Muscle of leg (tissue), 11 donors: ENCODE data around the gene ENPP7. TPM values are rescaled to one million over a fixed set of nuclear protein-coding genes. Genes with fewer than 3 reads are reported as not detected.
"Not testable (repeated sequence)": the region's sequence is repeated elsewhere in the genome, so short reads cannot be mapped to it uniquely, and the experiment has no call there.

Experiments used
- DNase-seq: peaks from one replicate; pipeline ENCODE4 v3.0.0; 2013
- H3K27ac ChIP-seq: one replicate; pipeline ENCODE4 v1.5.1; 2013; ENCODE audit warnings: mild to moderate bottlenecking, low read length, control low read depth
- H3K27me3 ChIP-seq: one replicate; pipeline ENCODE4 v1.6.1; 2013; ENCODE audit warnings: low read length; ENCODE audit not compliant: control insufficient read depth, insufficient read depth
- H3K36me3 ChIP-seq: one replicate; pipeline ENCODE4 v1.6.1; 2013; ENCODE audit warnings: low read length; ENCODE audit not compliant: control insufficient read depth, insufficient read depth
- H3K4me1 ChIP-seq: one replicate; pipeline ENCODE4 v1.6.1; 2013; ENCODE audit warnings: low read length; ENCODE audit not compliant: control insufficient read depth, insufficient read depth
- H3K4me3 ChIP-seq: one replicate; pipeline ENCODE4 v1.5.1; 2013; ENCODE audit warnings: low read length, control low read depth
- H3K9me3 ChIP-seq: replicated peaks from 2 replicates; pipeline ENCODE4 v1.6.1; 2013; ENCODE audit warnings: low read depth, low read length; ENCODE audit not compliant: control insufficient read depth
- WGBS: methylation state at CpG from one replicate; pipeline ENCODE4 v1.1.5; 2013; ENCODE audit warnings: missing lambda C conversion rate; ENCODE audit not compliant: insufficient coverage; 5-methylcytosine and 5-hydroxymethylcytosine counted together
- polyA plus RNA-seq, 8 donors: library from polyadenylated mRNA; unstranded; fragments of 120-200 nt; gene quantifications; one replicate each; pipeline versions ENCODE4 v1.2.1 to v1.2.3, GENCODE V29; 2013; ENCODE audit warnings: inconsistent platforms in 1 of 8, low replicate concordance in 1 of 8; ENCODE audit not compliant: insufficient read length in 8 of 8, insufficient read depth in 1 of 8
- total RNA-seq: library from RNA; stranded (reverse); fragments of 120-200 nt; gene quantifications from one replicate; pipeline ENCODE4 v1.2.4, GENCODE V29; 2013

The ENPP7 gene
- total and polyA plus RNA-seq, 9 donors: 0.08 to 8.3 (median 1.2) TPM; not detected in 6

DNA sequence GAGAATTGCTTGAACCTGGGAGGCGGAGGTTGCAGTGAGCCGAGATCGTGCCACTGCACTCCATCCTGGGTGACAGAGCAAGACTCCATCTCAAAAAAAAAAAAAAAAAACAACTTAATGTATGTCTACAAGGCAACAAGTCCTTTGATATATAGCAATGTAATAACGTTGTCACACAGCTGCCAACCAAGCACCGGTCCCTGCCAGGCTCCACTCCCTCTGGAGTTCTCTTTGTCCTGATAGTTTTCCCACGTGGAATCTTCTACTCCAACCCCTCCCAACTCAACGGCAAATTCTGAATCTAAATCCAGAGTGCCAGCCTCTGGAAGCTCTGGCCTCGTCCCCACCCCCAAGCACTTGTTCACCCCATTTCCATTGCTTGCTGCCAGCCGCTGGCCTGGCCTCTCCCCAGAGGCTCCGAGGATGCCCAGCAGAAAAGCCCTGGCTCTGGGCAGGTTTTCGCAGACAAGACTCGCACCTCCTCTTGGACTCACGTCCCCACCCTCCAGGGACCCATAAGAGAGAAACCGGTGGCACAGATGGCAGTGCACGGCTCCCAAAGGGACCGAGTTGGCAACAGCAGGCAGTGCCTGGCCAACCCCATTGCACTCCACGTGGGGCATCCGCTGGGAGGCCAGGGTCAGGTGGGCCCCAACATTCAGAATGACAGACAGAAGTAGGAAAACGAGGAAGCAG, 31.3 kb downstream of the ENPP7 start:
- no peaks in the 10 kb centered on the region for H3K27me3 ChIP-seq
- H3K27ac ChIP-seq: no peak overlapping the region
- no peaks in the 10 kb centered on the region for H3K9me3 ChIP-seq
- H3K36me3 ChIP-seq: no peaks in the 10 kb centered on the region
- WGBS: 75% methylated on average over 13 of the region's 19 CpGs
- no peak overlapping the region for H3K4me3 ChIP-seq
- DNase-seq: no peak
- no peaks in the 10 kb centered on the region for H3K4me1 ChIP-seq

DNA sequence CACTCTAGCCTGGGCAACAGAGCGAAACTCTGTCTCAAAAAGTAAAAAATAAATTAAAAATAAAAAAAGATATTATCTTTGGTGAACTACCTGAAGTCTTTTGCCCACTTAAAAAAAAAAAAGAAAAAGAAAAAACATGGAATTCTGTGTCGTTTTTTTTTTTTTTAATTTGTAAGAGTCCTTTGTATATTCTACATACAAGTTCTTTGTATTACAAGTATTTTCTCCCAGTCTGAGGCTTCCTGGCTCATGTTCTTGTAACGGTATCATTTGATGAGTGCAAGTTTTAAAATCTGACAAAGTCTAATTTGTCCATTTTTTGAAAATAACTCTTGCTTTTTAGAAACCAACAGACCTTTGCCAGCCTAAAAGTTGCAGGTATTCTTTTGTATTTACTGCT, 35.0 kb downstream of the ENPP7 start:
- no peaks in the 10 kb centered on the region for H3K9me3 ChIP-seq
- H3K4me3 ChIP-seq: no peak overlapping the region
- H3K27me3 ChIP-seq: no peaks in the 10 kb centered on the region
- no CpG with 5 or more reads among the region's 3 CpGs for WGBS
- no peaks in the 10 kb centered on the region for H3K36me3 ChIP-seq
- H3K4me1 ChIP-seq: no peaks in the 10 kb centered on the region
- no peak overlapping the region for H3K27ac ChIP-seq
- no peak for DNase-seq

DNA sequence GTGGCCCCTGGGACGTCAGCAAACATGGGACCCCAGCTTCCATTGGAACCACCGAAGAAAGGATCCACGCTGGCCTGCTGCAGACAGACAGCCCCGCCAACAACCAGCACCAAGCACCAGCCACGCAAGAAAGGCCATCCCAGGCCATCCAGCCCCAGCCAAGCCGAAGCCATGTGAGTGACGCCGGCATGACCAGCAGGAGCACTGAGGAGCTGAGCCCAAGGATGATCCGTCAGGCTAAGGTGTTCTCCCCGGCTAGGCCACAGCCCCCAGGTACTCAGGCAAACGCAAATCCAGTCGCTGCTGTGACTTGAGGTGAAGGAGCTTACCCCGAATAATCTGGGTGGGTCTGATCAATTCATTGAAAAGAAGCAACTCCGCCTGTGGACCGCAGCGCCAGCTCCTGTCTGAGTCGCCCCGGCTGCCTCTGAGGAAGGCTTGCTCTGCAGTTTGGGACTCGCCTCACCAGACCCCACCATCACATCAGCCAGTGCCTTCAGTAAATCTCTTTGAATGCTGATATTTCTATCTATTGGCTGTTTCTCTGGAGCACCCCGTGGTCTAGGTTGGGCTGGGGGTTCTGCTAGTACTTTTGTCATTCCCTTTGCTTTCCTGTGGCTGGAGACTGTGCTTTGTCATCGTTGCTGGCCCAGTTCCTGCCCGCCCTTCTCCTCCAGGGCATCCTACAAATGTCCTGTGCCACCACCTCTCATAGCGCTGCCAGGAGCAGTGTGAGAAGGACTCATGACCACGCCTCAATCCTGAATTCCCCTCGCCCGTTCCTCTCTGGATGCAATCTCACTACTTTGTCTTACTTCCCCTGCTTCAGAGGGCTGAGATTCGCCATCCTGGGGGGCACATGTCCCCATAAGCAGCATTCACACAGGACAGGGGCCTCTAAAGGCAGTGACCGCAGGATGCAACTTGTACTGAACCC, 39.1 kb downstream of the ENPP7 start:
- Histone ChIP-seq H3K27ac (no peak overlapping the region), H3K4me3 (no peak overlapping the region), H3K4me1 (no peaks in the 10 kb centered on the region), H3K27me3 (peaks cover 16% of the 10 kb centered on the region), H3K9me3 (no peaks in the 10 kb centered on the region), H3K36me3 (no peaks in the 10 kb centered on the region)
- no peak for DNase-seq
- WGBS: 85% methylated on average over 26 of the region's 28 CpGs

DNA sequence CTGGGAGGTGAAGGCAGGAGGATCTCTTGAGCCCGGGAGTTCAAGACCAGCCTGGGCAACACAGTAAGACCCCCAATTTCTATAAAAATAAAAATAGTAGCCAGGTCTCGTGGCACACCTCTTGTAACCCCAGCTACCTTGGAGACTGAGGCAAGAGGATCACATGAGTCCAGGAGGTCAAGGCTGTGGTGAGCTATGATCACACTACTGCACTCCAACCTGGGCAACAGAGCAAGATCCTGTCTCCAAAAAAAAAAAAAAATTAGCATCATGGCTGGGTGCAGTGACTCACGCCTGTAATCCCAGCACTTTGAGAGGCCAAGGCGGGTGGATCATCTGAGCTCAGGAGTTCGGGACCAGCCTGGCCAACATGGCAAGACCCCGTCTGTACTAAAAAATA, 40.5 kb downstream of the ENPP7 start:
- Histone ChIP-seq H3K36me3 (no peaks in the 10 kb centered on the region), H3K4me1 (no peaks in the 10 kb centered on the region), H3K4me3 (no peak overlapping the region), H3K27ac (no peak overlapping the region), H3K27me3 (peaks cover 16% of the 10 kb centered on the region), H3K9me3 (no peaks in the 10 kb centered on the region)
- DNase-seq: no peak
- WGBS: 93% methylated on average over 4 of the region's 6 CpGs

DNA sequence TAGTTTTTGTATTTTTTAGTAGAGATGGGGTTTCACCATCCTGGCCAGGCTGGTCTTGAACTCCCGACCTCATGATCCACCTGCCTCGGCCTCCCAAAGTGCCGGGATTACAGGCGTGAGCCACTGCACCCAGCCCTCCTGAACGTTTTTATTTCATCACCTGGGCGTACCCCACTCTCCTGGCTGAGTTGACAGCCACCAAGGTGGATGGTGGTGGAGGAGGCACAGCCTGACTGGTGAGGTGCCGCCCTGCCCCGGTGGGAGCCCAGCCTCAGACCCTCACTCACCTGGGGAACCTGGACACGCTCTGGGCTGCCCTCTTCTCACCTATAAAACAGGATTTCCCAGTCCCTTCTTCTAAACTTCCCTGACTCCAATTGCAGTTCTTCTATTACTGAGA, 42.0 kb downstream of the ENPP7 start:
- WGBS: 0% methylated on average over 1 of the region's 9 CpGs
- H3K9me3 ChIP-seq: not testable (repeated sequence)

DNA sequence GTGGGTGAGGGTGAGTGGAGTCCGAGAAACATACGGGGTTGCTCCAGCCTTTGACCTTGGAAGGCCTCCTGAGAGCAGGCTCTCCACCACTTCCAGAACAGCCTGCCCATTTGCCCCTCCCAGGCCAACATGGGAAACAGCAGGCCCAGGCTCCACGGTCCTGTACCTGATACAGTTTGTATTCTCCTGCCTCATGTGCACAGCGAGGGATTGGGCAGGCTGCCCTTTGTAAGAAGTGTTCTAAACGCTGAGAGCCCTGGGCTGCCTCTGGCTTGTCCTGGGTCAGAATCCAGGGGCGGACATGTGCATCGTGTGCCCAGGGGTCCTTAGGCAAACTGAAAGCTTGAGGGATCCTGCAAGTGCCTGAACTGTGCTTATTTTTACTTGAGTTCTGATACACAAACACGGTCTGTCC, 43.8 kb downstream of the ENPP7 start:
- peaks cover 25% of the 10 kb centered on the region for H3K27me3 ChIP-seq
- H3K36me3 ChIP-seq: peaks cover under 1% of the 10 kb centered on the region
- no peak overlapping the region for H3K27ac ChIP-seq
- no peaks in the 10 kb centered on the region for H3K9me3 ChIP-seq
- 85% methylated on average over 3 of the region's 8 CpGs for WGBS
- H3K4me3 ChIP-seq: no peak overlapping the region
- peaks cover 18% of the 10 kb centered on the region for H3K4me1 ChIP-seq
- no peak for DNase-seq

More for the DNA sequence above, 42.0 kb downstream of the ENPP7 start:
- DNase-seq, H3K27ac ChIP-seq, H3K36me3 ChIP-seq, H3K4me1 ChIP-seq, H3K4me3 ChIP-seq: not testable (repeated sequence)
- H3K27me3 ChIP-seq: peaks cover 23% of the 10 kb centered on the region

DNA sequence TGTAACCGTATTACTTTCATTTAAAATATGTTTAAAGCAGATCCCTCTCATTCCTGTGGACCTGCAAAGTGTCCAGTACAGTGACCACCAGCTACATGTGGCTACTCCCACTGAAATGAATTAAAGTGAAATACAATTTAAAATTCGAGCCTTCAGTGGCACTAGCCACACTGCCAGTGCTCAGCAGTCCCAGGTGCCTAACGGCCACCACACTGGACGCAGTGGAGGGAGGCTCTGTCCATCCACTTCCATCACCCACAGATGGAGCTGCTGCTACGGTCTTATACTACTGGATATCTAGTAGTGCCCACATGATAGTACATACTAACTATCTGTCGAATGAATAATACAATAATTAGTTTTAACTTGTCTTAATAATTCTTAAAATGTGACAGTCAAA, 44.9 kb downstream of the ENPP7 start:
- Histone ChIP-seq H3K4me1 (peaks cover 18% of the 10 kb centered on the region), H3K27ac (no peak overlapping the region), H3K36me3 (peaks cover 9% of the 10 kb centered on the region), H3K27me3 (peaks cover 26% of the 10 kb centered on the region), H3K4me3 (no peak overlapping the region), H3K9me3 (no peaks in the 10 kb centered on the region)
- DNase-seq: no peak
- 40% methylated on average over 1 of the region's 6 CpGs for WGBS

DNA sequence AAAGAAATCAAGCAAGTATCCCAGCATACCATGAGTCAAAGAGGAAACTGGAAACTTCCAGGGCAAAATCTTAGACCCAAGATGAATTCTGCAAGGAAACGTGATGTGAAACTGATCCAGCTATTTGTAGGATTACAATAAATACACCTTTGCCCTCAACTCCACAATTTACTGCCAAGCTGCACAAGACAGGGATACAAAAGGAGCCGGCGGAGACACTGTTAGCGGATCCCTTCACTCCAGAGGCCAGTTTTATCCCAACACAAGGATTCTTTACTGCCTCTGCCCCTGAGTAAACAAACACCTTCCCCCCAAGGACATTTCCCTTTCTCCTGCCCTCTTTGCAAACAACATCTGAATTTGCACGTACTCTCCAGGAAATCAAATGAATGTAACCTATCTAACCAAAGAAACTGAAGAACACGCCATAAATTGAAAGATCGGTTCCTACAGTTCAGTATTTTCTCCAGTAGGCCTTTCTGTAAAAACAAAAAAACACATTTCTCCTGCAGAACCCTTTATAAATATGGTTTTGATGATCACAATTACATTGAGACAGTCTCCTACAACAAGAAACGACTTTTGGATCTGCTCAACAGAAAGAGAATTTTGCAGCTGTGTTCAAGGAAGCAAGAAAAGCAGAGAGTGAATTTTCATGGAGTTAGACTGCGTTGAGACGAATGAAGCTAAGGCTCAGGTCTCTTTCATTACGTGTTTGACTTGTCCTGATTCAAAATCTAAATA, 45.8 kb downstream of the ENPP7 start:
- Histone ChIP-seq H3K27ac (peak overlapping the region; percentile 79), H3K4me1 (peaks cover 18% of the 10 kb centered on the region), H3K4me3 (no peak overlapping the region), H3K27me3 (peaks cover 26% of the 10 kb centered on the region), H3K9me3 (no peaks in the 10 kb centered on the region), H3K36me3 (peaks cover 11% of the 10 kb centered on the region)
- peak; percentile 52 for DNase-seq
- WGBS: 54% methylated on average over 7 of the region's 11 CpGs

DNA sequence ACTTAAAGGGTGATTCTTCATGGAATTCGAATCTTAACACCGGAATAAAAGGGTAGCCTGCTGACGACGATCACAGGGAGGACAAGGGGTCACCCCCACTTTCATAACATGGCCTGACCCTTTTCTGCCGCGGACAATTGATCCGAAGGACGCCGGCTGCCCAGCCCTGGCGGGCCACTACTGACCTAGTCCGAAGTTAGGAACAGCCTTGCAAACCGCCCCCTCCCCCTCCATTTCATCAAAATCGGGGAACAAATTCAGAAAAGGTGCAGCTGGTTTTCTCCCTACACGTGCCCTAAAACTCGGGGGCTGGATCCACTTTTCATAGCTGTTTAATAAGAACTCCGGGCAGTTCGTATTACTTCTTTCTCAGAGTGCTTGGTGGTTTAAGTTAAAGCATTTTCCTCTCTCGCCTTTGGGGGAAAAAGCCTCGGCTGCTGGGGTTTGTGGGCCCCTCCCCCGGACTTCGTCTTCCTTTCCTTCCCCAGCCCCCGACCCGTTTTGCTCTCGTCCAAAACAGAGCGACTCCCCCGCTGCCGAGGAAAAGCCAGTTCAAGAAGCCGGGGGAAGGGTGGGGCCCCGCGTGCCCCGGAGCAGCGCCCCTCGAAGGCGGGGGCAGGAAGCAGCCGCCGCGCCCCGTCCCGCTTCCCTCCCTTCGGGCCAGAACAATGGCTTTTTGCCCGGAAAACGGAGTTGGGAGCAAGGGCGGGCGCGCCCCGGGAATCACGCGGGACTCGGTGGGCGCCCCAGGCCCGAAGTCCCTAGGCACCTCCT, 46.6 kb downstream of the ENPP7 start:
- Histone ChIP-seq H3K9me3 (no peaks in the 10 kb centered on the region), H3K4me1 (peaks cover 22% of the 10 kb centered on the region), H3K4me3 (peak overlapping the region; percentile 57), H3K27me3 (peaks cover 22% of the 10 kb centered on the region), H3K27ac (peak overlapping the region; percentile 79), H3K36me3 (peaks cover 14% of the 10 kb centered on the region)
- WGBS: 4% methylated on average over 35 of the region's 51 CpGs
- peak; percentile 87 for DNase-seq
